Stimulated activated naive CD4-positive, alpha-beta T cell treated with Interleukin-2 at 50 U/mL for 16 hours (primary cell): ENCODE results near the gene PARN.
"Not testable (repeated sequence)": the region's sequence is repeated elsewhere in the genome, so short reads cannot be mapped to it uniquely, and the experiment has no call there.

Experiments used
- DNase-seq: peaks from one replicate; lab custom pipeline; 2025; lab: John Stamatoyannopoulos, UW

PARN gene

GRCh38 chr16:14400978-14401710 lies 228.9 kb downstream of the PARN start:
- DNase-seq = not testable (repeated sequence)

- no peak for DNase-seq
These were observed 229.6 kb downstream of the PARN start for GRCh38 chr16:14400285-14400977.

- DNase-seq = no peak
These were observed 230.4 kb downstream of the PARN start for GRCh38 chr16:14399378-14400284.

- no peak for DNase-seq
These were observed 231.9 kb downstream of the PARN start for GRCh38 chr16:14398014-14398717.

- DNase-seq = not testable (repeated sequence)
These were observed 234.3 kb downstream of the PARN start for GRCh38 chr16:14395710-14396304.

GRCh38 chr16:14394834-14395233 lies 235.2 kb downstream of the PARN start:
- DNase-seq = no peak

- DNase-seq = no peak
These were observed 237.1 kb downstream of the PARN start for GRCh38 chr16:14392960-14393359.

GRCh38 chr16:14389359-14389758 lies 240.7 kb downstream of the PARN start:
- no peak for DNase-seq

- no peak for DNase-seq
These were observed 241.8 kb downstream of the PARN start for GRCh38 chr16:14388243-14388642.

GRCh38 chr16:14386115-14386514 lies 243.9 kb downstream of the PARN start:
- no peak for DNase-seq
